Measurements from ENCODE around the gene C16orf74. TPM values are rescaled to one million over a fixed set of nuclear protein-coding genes. Genes with fewer than 3 reads are reported as not detected.
A peak's percentile ranks its signal among the peaks of the same experiment; 100 is the strongest.

Gene C16orf74
- total RNA-seq, 1 donor from 2014 or later: 0.64 TPM

DNA sequence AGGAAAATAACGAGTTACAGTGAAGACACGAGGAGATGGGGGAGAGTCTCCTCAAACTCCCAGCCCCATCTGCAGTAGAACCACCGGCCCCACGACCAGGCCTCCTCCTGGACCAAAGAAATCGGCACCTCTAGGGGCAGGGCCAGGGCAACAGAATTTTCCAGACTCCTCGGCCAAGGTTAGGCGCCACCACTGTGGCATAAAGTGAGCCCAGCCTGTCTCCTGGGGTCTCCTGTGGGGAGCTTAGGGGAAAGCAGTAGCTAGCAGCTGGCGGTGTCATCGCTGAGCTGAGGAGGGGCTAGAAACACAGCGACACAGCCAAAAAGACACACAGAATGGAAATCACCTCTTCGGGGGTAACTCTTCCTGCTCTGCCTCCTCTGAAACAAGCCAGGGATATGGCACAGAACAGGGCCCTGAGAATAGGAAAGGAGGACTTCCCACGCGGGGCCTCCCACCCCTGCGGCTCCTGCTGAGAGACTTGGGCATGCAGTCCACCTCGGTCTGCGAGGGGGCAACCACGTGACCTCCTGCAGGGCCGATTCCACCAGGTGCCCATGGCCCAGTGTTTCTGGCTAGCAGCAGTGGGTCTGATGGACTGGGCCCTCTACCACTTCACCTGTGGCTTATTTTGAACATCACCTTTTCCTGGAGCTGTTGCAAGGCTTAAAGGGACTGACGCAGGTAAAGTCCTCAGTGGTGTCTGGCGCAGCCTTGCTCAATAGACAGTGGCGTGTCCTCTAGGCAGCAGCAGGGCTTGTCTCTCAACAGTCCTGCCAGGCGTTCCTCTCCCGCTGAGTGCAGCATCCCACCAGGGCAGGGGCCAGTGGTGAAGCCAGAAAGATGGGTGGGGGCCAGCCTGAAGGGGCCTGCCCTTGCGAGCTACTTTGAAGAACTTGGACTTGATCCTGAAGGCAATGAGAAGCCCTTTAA lies 55.4 kb downstream of the C16orf74 start:
- Mint-ChIP-seq H3K27me3 (ENCODE audit: unreplicated experiment) (no peaks in the 10 kb centered on the region), H3K36me3 (ENCODE audit: low read depth, unreplicated experiment) (no peaks in the 10 kb centered on the region), H3K4me1 (ENCODE audit: unreplicated experiment) (no peaks in the 10 kb centered on the region), H3K4me3 (ENCODE audit: unreplicated experiment) (no peak overlapping the region), H3K27ac (ENCODE audit: unreplicated experiment) (no peak overlapping the region), H3K9me3 (ENCODE audit: unreplicated experiment) (no peaks in the 10 kb centered on the region)
- TF ChIP-seq, protein P1, sequence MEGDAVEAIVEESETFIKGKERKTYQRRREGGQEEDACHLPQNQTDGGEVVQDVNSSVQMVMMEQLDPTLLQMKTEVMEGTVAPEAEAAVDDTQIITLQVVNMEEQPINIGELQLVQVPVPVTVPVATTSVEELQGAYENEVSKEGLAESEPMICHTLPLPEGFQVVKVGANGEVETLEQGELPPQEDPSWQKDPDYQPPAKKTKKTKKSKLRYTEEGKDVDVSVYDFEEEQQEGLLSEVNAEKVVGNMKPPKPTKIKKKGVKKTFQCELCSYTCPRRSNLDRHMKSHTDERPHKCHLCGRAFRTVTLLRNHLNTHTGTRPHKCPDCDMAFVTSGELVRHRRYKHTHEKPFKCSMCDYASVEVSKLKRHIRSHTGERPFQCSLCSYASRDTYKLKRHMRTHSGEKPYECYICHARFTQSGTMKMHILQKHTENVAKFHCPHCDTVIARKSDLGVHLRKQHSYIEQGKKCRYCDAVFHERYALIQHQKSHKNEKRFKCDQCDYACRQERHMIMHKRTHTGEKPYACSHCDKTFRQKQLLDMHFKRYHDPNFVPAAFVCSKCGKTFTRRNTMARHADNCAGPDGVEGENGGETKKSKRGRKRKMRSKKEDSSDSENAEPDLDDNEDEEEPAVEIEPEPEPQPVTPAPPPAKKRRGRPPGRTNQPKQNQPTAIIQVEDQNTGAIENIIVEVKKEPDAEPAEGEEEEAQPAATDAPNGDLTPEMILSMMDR (IDR thresholded peaks at IDR 0.05; ENCODE audit: unreplicated experiment): no peak
- no peak for DNase-seq (ENCODE audit: low spot score)

DNA sequence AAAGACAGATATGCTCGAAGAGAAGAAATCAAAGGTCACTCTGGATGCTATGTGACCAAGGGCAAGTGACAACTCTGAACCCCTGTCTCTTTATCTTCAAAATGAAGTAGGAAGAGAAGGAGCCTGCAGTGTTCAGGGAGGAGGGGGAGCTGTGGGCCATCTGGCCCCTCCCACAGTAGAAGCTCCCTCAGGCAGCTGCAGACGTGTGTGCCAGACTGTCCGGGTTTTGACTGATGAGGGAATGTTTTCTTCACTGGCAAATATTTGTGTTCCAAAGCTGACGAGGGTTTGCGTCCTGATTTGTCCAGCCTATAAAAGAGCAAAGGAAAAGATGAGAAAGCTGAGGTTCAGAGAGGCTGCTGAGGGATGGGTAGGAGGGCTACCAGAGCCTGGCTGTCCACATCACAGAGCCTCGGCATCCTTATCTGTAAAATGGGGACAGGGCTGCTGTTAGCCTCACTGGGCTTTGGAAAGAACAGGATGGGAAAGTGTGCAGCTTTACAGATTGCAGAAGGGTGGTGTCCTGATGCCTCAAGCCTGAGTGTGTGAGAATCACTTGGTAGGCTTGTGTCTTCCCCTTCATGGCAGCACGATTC lies 60.3 kb downstream of the C16orf74 start:
- H3K27ac Mint-ChIP-seq (ENCODE audit: unreplicated experiment): no peak overlapping the region
- TF ChIP-seq, protein P1 (IDR thresholded peaks at IDR 0.05; ENCODE audit: unreplicated experiment): no peak
- no peaks in the 10 kb centered on the region for H3K4me1 Mint-ChIP-seq (ENCODE audit: unreplicated experiment)
- H3K36me3 Mint-ChIP-seq (ENCODE audit: low read depth, unreplicated experiment): no peaks in the 10 kb centered on the region
- no peak for DNase-seq (ENCODE audit: low spot score)
- H3K9me3 Mint-ChIP-seq (ENCODE audit: unreplicated experiment): no peaks in the 10 kb centered on the region
- no peak overlapping the region for H3K4me3 Mint-ChIP-seq (ENCODE audit: unreplicated experiment)
- H3K27me3 Mint-ChIP-seq (ENCODE audit: unreplicated experiment): peaks cover 3% of the 10 kb centered on the region

DNA sequence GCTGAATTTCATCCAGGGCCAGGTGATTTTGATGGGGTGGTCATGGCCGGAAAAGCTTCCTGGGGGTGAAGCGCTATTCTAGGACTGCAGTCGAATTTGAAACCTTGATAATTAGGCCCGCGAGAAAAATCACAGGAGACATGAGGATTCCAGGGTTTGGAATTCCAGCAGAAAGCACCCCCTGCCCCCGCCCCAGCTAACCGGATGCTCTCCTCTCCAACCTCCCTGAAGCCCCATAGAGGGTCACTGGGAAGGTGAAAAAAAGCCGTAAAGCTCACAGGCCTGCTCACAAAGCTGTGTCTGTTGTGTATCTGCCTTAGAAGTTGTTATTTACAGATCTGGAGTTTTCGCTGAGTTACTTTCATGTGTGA lies 61.0 kb downstream of the C16orf74 start:
- H3K27me3 Mint-ChIP-seq (ENCODE audit: unreplicated experiment): peaks cover 3% of the 10 kb centered on the region
- H3K36me3 Mint-ChIP-seq (ENCODE audit: low read depth, unreplicated experiment): no peaks in the 10 kb centered on the region
- no peaks in the 10 kb centered on the region for H3K9me3 Mint-ChIP-seq (ENCODE audit: unreplicated experiment)
- H3K4me3 Mint-ChIP-seq (ENCODE audit: unreplicated experiment): no peak overlapping the region
- H3K27ac Mint-ChIP-seq (ENCODE audit: unreplicated experiment): no peak overlapping the region
- H3K4me1 Mint-ChIP-seq (ENCODE audit: unreplicated experiment): no peaks in the 10 kb centered on the region
- TF ChIP-seq, protein P1 (IDR thresholded peaks at IDR 0.05; ENCODE audit: unreplicated experiment): no peak
- no peak for DNase-seq (ENCODE audit: low spot score)

DNA sequence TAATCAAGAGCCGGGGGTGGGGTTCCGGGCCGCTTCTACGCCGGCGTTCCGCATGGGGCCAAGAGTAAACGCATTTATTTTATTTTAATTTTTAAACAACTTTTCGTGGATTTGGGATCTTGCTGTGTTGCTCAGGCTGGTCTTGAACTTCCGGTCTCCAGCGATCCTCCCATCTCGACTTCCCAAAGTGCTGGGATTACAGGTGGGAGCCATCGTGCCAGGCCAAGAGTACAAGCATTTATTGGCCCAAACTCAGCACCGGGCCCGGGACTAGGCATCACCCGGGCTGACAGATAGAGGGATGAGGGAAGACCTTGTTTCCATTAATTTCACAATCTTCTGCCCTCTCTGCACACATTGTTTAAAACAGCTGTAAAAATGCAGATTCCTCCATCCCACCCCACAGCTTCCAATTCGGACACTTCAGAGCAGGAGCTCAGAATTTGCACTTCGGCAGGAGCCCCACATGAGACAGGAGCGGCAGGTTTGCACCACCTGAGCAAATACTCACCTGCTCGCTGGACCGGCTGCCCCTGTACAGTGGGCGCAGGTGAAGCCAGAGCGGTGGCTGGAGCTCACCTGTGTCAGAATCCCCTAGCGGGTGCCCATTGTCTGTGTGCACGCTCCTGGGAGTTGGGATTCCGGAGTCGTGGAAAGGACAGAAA lies 61.5 kb downstream of the C16orf74 start:
- TF ChIP-seq, protein P1 (IDR thresholded peaks at IDR 0.05; ENCODE audit: unreplicated experiment): no peak
- Mint-ChIP-seq H3K36me3 (ENCODE audit: low read depth, unreplicated experiment) (no peaks in the 10 kb centered on the region), H3K27ac (ENCODE audit: unreplicated experiment) (no peak overlapping the region), H3K4me1 (ENCODE audit: unreplicated experiment) (no peaks in the 10 kb centered on the region), H3K27me3 (ENCODE audit: unreplicated experiment) (peaks cover 3% of the 10 kb centered on the region), H3K9me3 (ENCODE audit: unreplicated experiment) (no peaks in the 10 kb centered on the region), H3K4me3 (ENCODE audit: unreplicated experiment) (peak overlapping the region; percentile 51)
- DNase-seq (ENCODE audit: low spot score): no peak

All from endothelial cell (in vitro differentiated cells).